HG03095 (cell line): ENCODE data around the gene HSF2BP.
"Not testable (repeated sequence)": the region's sequence is repeated elsewhere in the genome, so short reads cannot be mapped to it uniquely, and the experiment has no call there.

Source experiments
- ATAC-seq: cut with Tn5 transposase; IDR thresholded peaks from one replicate; pipeline ENCODE4 v1.9.1; 2021; ENCODE audit warnings: moderate library complexity; ENCODE audit not compliant: unreplicated experiment

Gene HSF2BP

DNA sequence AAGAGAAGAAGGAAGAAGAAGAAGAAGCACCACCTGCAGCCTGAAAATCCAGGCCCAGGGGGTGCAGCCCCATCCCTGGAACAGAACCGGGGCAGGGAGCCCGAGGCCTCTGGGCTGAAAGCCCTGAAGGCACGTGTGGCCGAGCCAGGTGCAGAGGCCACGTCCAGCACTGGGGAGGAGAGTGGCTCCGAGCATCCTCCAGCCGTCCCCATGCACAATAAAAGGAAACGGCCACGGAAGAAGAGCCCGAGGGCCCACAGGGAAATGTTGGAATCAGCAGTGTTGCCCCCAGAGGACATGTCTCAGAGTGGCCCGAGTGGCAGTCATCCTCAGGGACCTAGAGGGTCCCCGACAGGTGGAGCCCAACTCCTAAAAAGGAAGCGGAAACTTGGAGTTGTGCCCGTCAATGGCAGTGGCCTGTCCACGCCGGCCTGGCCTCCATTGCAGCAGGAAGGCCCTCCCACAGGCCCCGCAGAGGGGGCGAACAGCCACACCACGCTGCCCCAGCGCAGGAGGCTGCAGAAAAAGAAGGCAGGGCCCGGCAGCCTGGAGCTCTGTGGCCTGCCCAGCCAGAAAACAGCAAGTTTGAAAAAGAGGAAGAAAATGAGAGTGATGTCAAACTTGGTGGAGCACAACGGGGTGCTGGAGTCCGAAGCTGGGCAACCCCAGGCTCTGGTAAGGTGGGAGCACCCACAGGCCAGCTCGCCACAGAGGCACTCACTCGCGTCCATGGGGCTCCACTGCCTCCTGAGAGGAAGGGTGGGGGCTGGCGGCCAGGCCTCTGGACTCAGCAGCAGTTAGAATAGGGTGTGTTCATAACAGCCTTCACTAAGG is 28.5 kb upstream of the HSF2BP start:
- ATAC-seq, result no peak

DNA sequence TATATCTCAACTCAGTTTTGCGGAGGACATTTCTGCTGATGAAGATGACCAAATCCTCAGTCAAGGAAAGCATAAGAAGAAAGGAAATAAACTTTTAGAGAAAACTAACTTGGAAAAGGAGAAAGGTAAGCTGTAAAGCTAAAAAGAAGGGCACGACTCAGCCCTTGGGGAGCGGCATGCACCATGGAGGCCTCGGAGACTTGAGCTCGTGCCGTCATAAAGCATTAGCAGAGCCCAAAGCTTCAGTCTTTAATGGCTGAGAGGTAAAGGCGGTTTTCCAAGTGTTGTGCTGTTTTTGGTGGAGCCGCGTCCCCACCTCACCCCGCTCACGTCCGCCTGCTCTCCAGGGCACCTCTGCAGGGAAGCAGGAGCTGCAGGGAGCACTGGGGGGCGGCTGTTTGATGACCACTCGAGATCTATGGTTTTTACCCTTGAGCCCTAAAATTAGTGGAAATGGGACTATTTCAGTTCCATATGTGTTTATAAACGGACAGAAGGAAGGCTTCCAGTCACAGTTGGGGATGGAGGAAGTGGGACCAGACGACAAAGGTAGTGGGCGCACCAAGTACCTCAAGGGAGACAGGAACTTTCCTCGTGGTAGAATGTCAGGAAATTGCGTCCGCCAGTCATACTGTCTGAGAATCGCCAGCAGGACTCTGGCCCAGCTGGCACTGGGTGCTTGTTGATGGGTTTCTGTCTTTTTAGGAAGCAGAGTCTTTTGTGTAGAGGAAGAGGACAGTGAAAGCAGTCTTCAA is 27.7 kb upstream of the HSF2BP start:
- ATAC-seq, result no peak

- no peak for ATAC-seq
Measured at GRCh38 chr21:43684424-43684823, 25.1 kb upstream of the HSF2BP start.

DNA sequence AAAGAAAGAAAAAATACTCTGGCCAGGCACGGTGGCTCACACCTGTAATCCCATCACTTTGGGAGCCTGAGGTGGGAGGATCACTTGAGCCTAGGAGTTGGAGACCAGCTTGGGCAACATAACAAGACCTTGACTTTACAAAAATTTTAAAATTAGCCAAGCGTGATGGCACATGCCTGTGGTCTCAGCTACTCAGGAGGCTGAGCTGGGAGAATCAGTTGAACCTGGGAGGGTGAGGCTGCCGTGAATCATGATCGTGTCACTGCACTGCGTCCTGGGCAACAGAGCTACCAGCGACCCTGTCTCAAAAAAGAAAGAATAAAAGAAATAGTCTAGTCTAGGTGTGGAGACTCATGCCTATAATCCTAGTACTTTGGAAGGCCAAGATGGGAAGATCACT is 22.4 kb upstream of the HSF2BP start:
- no peak for ATAC-seq

GRCh38 chr21:43680421-43680820 is 21.1 kb upstream of the HSF2BP start:
- not testable (repeated sequence) for ATAC-seq

GRCh38 chr21:43679951-43680350 is 20.7 kb upstream of the HSF2BP start:
- no peak for ATAC-seq

- no peak for ATAC-seq
Measured at GRCh38 chr21:43676391-43676790, 17.1 kb upstream of the HSF2BP start.

- no peak for ATAC-seq
Measured at GRCh38 chr21:43675871-43676270, 16.6 kb upstream of the HSF2BP start.

- no peak for ATAC-seq
Measured at GRCh38 chr21:43669828-43670605, 10.7 kb upstream of the HSF2BP start.

GRCh38 chr21:43667191-43667904 is 8.1 kb upstream of the HSF2BP start:
- ATAC-seq, result no peak

GRCh38 chr21:43665879-43666278 is 6.6 kb upstream of the HSF2BP start:
- ATAC-seq, result no peak

GRCh38 chr21:43664358-43664757 is 5.1 kb upstream of the HSF2BP start:
- no peak for ATAC-seq

DNA sequence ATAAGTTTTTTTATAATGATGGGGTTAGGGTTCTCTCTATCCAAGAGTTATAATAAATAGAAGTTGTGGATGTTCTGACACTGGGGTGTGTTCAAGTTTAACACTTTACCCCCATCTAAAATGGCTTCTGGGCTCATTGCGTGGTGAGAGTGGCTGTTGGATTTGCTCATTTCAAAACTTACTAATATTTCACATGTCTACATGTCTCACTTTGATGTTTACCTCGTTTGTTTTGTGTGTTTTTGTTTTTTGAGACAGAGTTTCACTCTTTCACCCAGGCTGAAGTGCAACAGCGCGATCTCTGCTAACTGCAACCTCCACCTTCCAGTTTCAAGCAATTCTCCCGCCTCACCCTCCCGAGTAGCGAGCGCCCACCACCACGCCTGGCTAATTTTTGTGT is 3.7 kb upstream of the HSF2BP start:
- ATAC-seq, result no peak

DNA sequence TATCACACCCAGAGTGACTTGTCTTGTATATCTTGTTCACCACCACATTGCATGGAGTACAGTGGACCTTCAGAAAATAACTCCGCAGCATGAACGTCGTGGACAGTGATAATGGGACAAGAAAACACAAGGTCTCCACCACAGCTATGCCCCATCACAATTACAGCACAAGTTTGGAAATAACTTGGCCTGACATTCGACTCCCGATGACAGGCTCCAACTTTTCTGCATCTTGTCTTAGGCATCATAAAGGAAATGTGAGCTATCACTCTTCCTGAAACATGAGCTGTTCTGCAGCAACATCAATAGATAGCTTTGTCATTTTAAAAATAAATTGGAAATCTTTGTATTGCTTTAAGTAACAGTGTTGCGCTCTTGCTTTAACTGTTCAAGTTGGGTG is 3.0 kb upstream of the HSF2BP start:
- no peak for ATAC-seq

GRCh38 chr21:43658769-43659135 is 536 bp downstream of the HSF2BP start:
- no peak for ATAC-seq

DNA sequence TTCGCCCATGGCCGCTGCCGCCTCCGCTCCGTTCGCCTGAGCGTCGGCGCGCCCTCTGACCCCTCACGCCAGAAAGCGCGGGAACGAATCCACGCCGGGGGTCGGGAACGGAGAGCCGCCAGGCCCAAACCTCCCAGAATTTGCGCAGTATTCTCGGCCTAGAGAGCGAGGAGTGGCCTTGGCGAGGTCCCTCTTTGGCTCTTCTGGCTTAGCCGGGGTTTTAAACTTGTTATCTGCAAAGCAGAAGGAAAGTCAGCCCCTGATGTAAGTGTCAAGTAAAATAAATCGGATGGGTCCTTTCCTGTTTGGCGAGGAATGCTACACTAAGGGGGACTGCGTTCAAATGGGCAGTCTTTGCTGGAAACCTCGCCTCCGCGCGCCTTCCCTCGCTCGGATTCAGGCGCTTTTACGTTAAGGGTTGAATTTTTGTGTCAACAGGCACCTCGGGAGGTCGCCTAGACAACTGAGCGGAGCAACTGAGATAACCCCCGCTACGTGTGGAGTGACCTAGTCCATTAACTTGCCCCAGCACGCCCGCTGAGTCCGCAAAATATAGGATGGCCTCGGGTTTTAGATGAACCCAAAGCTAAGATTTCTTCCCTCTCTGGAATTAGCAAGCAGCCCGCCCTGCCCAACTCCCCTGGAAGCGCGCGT is 1.1 kb downstream of the HSF2BP start:
- ATAC-seq, result no peak

- no peak for ATAC-seq
Measured at GRCh38 chr21:43657355-43658087, 1.8 kb downstream of the HSF2BP start.

DNA sequence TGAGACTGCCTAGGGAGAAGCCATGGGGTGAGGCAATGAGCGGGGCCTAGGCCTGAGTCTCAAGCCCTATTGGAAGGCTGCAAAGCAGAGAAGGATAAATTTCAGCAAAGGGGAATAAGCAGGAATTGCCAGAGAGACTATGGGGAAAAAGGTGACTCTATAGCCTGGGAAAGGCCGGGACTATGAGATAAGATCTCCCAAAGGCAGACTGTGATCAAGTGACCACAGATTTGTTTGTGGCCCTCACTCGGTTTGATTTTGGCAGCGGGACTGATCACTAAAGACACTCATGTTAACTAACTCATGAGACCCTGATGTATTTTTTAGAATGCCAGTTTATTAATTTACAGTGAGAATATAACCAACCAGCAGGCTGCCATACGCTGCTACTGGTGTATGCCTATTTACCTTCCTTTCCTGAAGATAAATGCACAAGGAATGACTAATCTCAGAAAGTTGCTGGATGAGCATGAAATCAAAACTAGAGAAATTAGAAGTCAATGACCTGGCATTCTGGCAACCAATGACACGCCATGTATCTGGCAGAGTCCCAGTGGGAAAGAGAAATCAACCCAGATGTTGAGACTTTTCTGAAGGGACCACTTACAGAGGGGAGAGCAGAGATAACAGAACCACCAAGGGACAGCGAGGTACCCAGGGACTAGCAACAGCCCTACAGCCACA is 4.3 kb downstream of the HSF2BP start:
- no peak for ATAC-seq

GRCh38 chr21:43653626-43654025 is 5.7 kb downstream of the HSF2BP start:
- ATAC-seq, result no peak
